ENCODE measurements around the gene POLR2F. TPM values are rescaled to one million over a fixed set of nuclear protein-coding genes. Genes with fewer than 3 reads are reported as not detected.

POLR2F gene
- total RNA-seq, 1 donor, result 8.4 TPM

GRCh38 chr22:37918580-37919270, 34.8 kb upstream of the POLR2F start:
- H3K9me3 ChIP-seq (ENCODE audit: low read depth, low read length), result no peaks in the 10 kb centered on the region
- no peak overlapping the region for H3K4me3 ChIP-seq (ENCODE audit: low read length)
- H3K4me1 ChIP-seq (ENCODE audit: insufficient read depth, low read length), result peaks cover 9% of the 10 kb centered on the region
- H3K27me3 ChIP-seq (ENCODE audit: insufficient read depth, low read length), result no peaks in the 10 kb centered on the region

GRCh38 chr22:37920126-37920525, 33.4 kb upstream of the POLR2F start:
- Histone ChIP-seq H3K4me1 (ENCODE audit: insufficient read depth, low read length) (peaks cover 9% of the 10 kb centered on the region), H3K27me3 (ENCODE audit: insufficient read depth, low read length) (no peaks in the 10 kb centered on the region), H3K4me3 (ENCODE audit: low read length) (no peak overlapping the region), H3K9me3 (ENCODE audit: low read depth, low read length) (no peaks in the 10 kb centered on the region)

DNA sequence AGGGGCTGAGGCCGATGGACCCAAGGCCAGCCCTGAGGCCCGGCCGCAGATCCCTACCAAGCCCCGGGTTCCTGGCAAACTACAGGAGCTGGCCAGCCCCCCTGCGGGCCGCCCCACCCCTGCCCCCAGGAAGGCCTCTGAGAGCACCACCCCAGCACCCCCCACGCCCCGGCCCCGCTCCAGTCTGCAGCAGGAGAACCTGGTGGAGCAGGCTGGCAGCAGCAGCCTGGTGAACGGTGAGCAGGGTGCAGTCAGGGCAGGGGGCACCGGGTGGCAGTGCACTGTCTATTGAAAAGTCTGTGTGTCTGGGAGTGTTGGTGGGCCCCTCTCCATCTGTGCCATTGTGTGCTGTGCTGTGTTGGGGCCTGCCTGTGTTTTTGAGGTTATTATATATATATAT, 31.3 kb upstream of the POLR2F start:
- Histone ChIP-seq H3K9me3 (ENCODE audit: low read depth, low read length) (no peaks in the 10 kb centered on the region), H3K4me3 (ENCODE audit: low read length) (no peak overlapping the region), H3K4me1 (ENCODE audit: insufficient read depth, low read length) (peaks cover 9% of the 10 kb centered on the region), H3K27me3 (ENCODE audit: insufficient read depth, low read length) (no peaks in the 10 kb centered on the region)

- Histone ChIP-seq H3K4me3 (ENCODE audit: low read length) (no peak overlapping the region), H3K27me3 (ENCODE audit: insufficient read depth, low read length) (no peaks in the 10 kb centered on the region), H3K9me3 (ENCODE audit: low read depth, low read length) (no peaks in the 10 kb centered on the region), H3K4me1 (ENCODE audit: insufficient read depth, low read length) (peaks cover 9% of the 10 kb centered on the region)
These were observed 29.6 kb upstream of the POLR2F start for GRCh38 chr22:37923927-37924326.

GRCh38 chr22:37924386-37925065, 29.0 kb upstream of the POLR2F start:
- Histone ChIP-seq H3K9me3 (ENCODE audit: low read depth, low read length) (no peaks in the 10 kb centered on the region), H3K4me3 (ENCODE audit: low read length) (no peak overlapping the region), H3K27me3 (ENCODE audit: insufficient read depth, low read length) (no peaks in the 10 kb centered on the region), H3K4me1 (ENCODE audit: insufficient read depth, low read length) (peaks cover 9% of the 10 kb centered on the region)

GRCh38 chr22:37925330-37925729, 28.2 kb upstream of the POLR2F start:
- peaks cover under 1% of the 10 kb centered on the region for H3K4me1 ChIP-seq (ENCODE audit: insufficient read depth, low read length)
- no peak overlapping the region for H3K4me3 ChIP-seq (ENCODE audit: low read length)
- no peaks in the 10 kb centered on the region for H3K9me3 ChIP-seq (ENCODE audit: low read depth, low read length)
- no peaks in the 10 kb centered on the region for H3K27me3 ChIP-seq (ENCODE audit: insufficient read depth, low read length)

DNA sequence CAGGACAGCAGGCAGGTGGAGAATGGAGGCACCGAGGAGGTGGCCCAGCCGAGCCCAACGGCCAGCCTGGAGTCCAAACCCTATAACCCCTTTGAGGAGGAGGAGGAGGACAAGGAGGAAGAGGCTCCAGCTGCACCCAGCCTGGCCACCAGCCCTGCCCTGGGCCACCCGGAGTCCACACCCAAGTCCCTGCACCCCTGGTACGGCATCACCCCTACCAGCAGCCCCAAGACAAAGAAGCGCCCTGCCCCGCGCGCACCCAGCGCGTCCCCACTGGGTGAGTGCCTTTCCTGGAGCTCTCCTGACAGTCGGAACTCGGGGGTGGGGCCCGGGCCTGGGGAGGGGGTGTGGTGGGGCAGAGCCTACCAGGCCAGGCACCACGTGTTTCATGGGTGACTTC, 27.7 kb upstream of the POLR2F start:
- Histone ChIP-seq H3K4me1 (ENCODE audit: insufficient read depth, low read length) (no peaks in the 10 kb centered on the region), H3K27me3 (ENCODE audit: insufficient read depth, low read length) (no peaks in the 10 kb centered on the region), H3K4me3 (ENCODE audit: low read length) (no peak overlapping the region), H3K9me3 (ENCODE audit: low read depth, low read length) (no peaks in the 10 kb centered on the region)

DNA sequence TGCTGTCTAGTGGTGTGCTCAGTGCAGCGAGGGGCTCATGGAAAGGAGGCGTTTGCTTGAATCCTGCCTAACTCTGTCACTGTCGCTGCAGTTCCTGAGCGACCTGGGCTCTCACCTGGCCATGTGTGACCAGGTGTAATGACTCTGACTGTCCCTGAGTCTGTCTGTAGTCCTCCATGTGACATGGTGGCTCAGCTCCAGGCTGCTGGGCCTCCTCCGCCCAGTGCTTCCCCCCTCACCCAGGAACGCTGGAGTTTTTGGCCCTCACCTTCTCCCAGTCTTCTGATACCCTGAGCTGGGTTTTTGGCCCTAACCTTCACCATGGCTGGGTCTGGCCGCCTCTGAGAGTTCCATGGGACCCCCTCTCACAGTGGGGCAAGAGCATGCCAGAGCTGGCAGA, 27.1 kb upstream of the POLR2F start:
- H3K9me3 ChIP-seq (ENCODE audit: low read depth, low read length), result no peaks in the 10 kb centered on the region
- no peaks in the 10 kb centered on the region for H3K4me1 ChIP-seq (ENCODE audit: insufficient read depth, low read length)
- H3K27me3 ChIP-seq (ENCODE audit: insufficient read depth, low read length), result no peaks in the 10 kb centered on the region
- H3K4me3 ChIP-seq (ENCODE audit: low read length), result no peak overlapping the region

GRCh38 chr22:37926771-37927636, 26.5 kb upstream of the POLR2F start:
- no peak overlapping the region for H3K4me3 ChIP-seq (ENCODE audit: low read length)
- no peaks in the 10 kb centered on the region for H3K27me3 ChIP-seq (ENCODE audit: insufficient read depth, low read length)
- H3K4me1 ChIP-seq (ENCODE audit: insufficient read depth, low read length), result no peaks in the 10 kb centered on the region
- H3K9me3 ChIP-seq (ENCODE audit: low read depth, low read length), result no peaks in the 10 kb centered on the region

DNA sequence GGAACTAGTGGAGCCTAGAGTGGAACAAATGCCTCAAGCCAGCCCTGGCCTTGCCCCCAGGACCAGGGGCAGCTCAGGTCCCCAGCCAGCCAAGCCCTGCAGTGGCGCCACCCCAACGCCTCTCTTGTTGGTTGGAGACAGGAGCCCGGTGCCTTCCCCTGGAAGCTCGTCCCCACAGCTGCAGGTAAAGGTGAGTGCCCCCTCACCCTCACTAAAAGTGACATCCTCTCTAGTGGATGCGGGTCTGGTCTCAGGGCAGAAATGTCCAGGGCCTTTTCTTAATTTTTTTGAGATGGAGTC, 25.9 kb upstream of the POLR2F start:
- Histone ChIP-seq H3K9me3 (ENCODE audit: low read depth, low read length) (no peaks in the 10 kb centered on the region), H3K27me3 (ENCODE audit: insufficient read depth, low read length) (no peaks in the 10 kb centered on the region), H3K4me1 (ENCODE audit: insufficient read depth, low read length) (no peaks in the 10 kb centered on the region), H3K4me3 (ENCODE audit: low read length) (no peak overlapping the region)

DNA sequence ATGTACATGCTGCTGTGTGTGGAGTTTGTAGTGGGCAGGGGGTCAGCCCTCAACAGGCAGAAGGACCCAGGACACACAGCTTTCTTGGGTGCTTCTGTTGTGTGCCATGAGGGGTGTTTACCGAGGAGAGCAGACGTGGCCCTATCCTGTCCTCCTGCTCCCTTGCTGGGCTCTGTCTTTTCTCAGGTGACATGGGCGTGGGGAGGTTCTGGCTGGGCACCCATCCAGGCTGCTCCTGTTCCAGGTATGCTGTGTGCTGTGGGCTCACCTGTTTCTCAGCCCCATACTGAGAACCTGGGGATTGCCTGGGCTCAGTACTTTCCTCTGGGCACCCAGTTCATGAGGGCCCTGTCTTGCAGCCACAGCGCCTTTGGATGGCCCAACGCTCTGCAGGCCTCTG, 24.1 kb upstream of the POLR2F start:
- H3K27me3 ChIP-seq (ENCODE audit: insufficient read depth, low read length), result no peaks in the 10 kb centered on the region
- H3K9me3 ChIP-seq (ENCODE audit: low read depth, low read length), result no peaks in the 10 kb centered on the region
- H3K4me3 ChIP-seq (ENCODE audit: low read length), result no peak overlapping the region
- peaks cover 9% of the 10 kb centered on the region for H3K4me1 ChIP-seq (ENCODE audit: insufficient read depth, low read length)

GRCh38 chr22:37930270-37930951, 23.1 kb upstream of the POLR2F start:
- H3K27me3 ChIP-seq (ENCODE audit: insufficient read depth, low read length), result no peaks in the 10 kb centered on the region
- no peak overlapping the region for H3K4me3 ChIP-seq (ENCODE audit: low read length)
- H3K9me3 ChIP-seq (ENCODE audit: low read depth, low read length), result no peaks in the 10 kb centered on the region
- peaks cover 9% of the 10 kb centered on the region for H3K4me1 ChIP-seq (ENCODE audit: insufficient read depth, low read length)

DNA sequence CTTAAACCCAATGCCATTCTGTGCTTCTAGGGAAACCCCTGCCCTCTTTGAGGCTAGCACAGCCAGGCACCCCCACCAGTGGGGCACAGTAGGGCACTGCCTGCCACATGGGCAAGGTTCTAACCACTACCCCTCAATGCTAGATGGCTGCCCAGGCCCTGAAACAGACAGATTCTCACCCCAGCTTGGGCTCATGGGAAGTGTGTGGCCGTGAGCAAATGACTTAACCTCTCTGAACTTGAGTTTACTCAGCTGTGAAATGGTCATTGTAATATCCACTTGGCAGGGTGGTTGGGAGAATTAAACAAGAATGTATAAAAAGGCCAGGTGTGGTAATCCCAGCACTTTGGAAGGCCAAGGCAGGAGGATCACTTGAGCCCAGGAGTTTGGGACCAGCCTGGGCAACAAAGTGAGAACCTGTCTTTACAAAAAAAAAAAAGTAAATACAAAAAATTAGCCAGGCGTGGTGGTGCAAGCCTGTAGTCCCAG, 22.5 kb upstream of the POLR2F start:
- Histone ChIP-seq H3K9me3 (ENCODE audit: low read depth, low read length) (no peaks in the 10 kb centered on the region), H3K4me1 (ENCODE audit: insufficient read depth, low read length) (peaks cover 9% of the 10 kb centered on the region), H3K27me3 (ENCODE audit: insufficient read depth, low read length) (no peaks in the 10 kb centered on the region), H3K4me3 (ENCODE audit: low read length) (no peak overlapping the region)

DNA sequence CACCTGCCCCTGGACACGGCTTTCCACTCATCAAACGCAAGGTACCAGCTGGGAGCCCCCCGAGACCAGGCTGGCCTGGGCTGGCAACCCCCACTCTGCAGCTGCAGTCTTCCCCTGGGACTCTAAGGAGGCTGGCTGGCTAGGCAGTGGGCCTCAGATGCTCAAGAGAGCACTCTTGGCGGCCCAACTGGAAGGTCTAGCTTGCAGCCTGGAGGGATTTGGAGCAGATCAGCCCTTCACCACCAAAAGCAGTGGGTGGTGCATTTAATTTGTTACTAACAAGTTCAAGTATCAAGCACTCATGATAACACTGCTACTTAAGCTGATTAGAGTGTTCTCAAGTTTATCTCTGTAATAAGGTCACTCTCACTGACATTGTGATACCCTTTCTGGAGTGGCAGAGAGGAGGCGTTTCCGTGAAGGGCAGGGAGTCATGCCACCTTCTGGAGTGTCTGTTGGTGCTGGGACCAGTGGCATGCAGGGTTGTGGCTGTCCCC, 21.6 kb upstream of the POLR2F start:
- no peaks in the 10 kb centered on the region for H3K9me3 ChIP-seq (ENCODE audit: low read depth, low read length)
- peaks cover 9% of the 10 kb centered on the region for H3K4me1 ChIP-seq (ENCODE audit: insufficient read depth, low read length)
- H3K27me3 ChIP-seq (ENCODE audit: insufficient read depth, low read length), result no peaks in the 10 kb centered on the region
- H3K4me3 ChIP-seq (ENCODE audit: low read length), result no peak overlapping the region

DNA sequence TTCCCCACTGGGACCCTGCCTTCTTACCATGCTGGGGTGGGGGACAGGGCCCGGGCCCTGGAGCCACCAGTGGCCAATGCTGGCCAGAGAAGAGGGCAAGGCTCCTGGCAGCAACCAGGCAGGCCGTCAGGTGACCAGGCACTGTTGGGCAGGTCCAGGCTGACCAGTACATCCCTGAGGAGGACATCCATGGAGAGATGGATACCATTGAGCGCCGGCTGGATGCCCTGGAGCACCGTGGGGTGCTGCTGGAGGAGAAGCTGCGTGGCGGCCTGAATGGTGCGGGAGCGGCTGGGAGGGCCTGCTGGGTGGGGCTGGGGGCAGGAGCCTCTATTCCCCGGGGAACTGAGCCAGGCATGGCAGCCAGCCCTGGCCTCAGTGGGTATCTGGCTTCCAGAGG, 21.1 kb upstream of the POLR2F start:
- Histone ChIP-seq H3K4me1 (ENCODE audit: insufficient read depth, low read length) (peaks cover 9% of the 10 kb centered on the region), H3K4me3 (ENCODE audit: low read length) (no peak overlapping the region), H3K27me3 (ENCODE audit: insufficient read depth, low read length) (no peaks in the 10 kb centered on the region), H3K9me3 (ENCODE audit: low read depth, low read length) (no peaks in the 10 kb centered on the region)
